ENCODE measurements around the gene STPG1.

STPG1 gene

GRCh38 chr1:24379733-24380315, 33.8 kb downstream of the STPG1 start:
- H3K14ac ChIP-seq (ENCODE audit: low read length), result no peak overlapping the region
- H2BK12ac ChIP-seq (ENCODE audit: low read length), result no peak overlapping the region
- no peak overlapping the region for H2BK5ac ChIP-seq (ENCODE audit: low read depth, low read length, poor library complexity)
- no CpG with 5 or more reads among the region's 8 CpGs for WGBS (ENCODE audit: extremely low coverage, insufficient coverage, insufficient read length)
- H3K4me1 ChIP-seq (ENCODE audit: control insufficient read depth in 1 of 2, insufficient read depth in 2 of 2, low read length in 2 of 2), result peaks cover 0 to 2% of the 10 kb centered on the region in 2 experiments
- DNase-seq, result peak in 1 of 2 donors; percentile 32
- no peak overlapping the region for H3K4ac ChIP-seq (ENCODE audit: low read depth, low read length)
- no peaks in the 10 kb centered on the region for H3K79me2 ChIP-seq (ENCODE audit: control insufficient read depth, insufficient read depth, low read length, poor library complexity)
- no peaks in the 10 kb centered on the region for H3K27me3 ChIP-seq (ENCODE audit: insufficient read depth, low read length)
- no peak overlapping the region for H4K12ac ChIP-seq (ENCODE audit: low read depth, low read length)
- H3K36me3 ChIP-seq (ENCODE audit: control insufficient read depth in 1 of 2, insufficient read depth in 2 of 2, low read length in 2 of 2), result peaks cover 0 to 2% of the 10 kb centered on the region in 2 experiments
- H4K91ac ChIP-seq (ENCODE audit: low read depth, low read length), result no peak overlapping the region
- H3K23ac ChIP-seq (ENCODE audit: low read length), result no peak overlapping the region
- H3K27ac ChIP-seq (ENCODE audit: low read depth, low read length), result no peak overlapping the region
- no peak overlapping the region for H4K8ac ChIP-seq (ENCODE audit: low read depth, low read length)
- H2BK120ac ChIP-seq (ENCODE audit: insufficient read depth, low read length, poor library complexity), result no peak overlapping the region
- no peak overlapping the region for H3K9ac ChIP-seq (ENCODE audit: low read length)
- no peak overlapping the region for H2AK5ac ChIP-seq (ENCODE audit: low read length)
- H3K18ac ChIP-seq (ENCODE audit: low read length), result no peak overlapping the region
- no peak overlapping the region for H2AFZ ChIP-seq (ENCODE audit: insufficient read depth, low read length, poor library complexity)
- no peak overlapping the region for H3K4me3 ChIP-seq (ENCODE audit: low read depth, low read length)
- H3K4me2 ChIP-seq (ENCODE audit: low read length), result no peak overlapping the region
- no peaks in the 10 kb centered on the region for H3K79me1 ChIP-seq (ENCODE audit: low read length)
- H3K9me3 ChIP-seq (ENCODE audit: insufficient read depth, low read depth, low read length), result no peaks in the 10 kb centered on the region

- Histone ChIP-seq H4K12ac (ENCODE audit: low read depth, low read length) (no peak overlapping the region), H3K79me2 (ENCODE audit: control insufficient read depth, insufficient read depth, low read length, poor library complexity) (no peaks in the 10 kb centered on the region), H3K23ac (ENCODE audit: low read length) (no peak overlapping the region), H3K14ac (ENCODE audit: low read length) (no peak overlapping the region), H3K18ac (ENCODE audit: low read length) (no peak overlapping the region), H3K27ac (ENCODE audit: low read depth, low read length) (no peak overlapping the region), H2BK5ac (ENCODE audit: low read depth, low read length, poor library complexity) (no peak overlapping the region), H3K4ac (ENCODE audit: low read depth, low read length) (no peak overlapping the region), H3K27me3 (ENCODE audit: insufficient read depth, low read length) (no peaks in the 10 kb centered on the region), H3K36me3 (ENCODE audit: control insufficient read depth in 1 of 2, insufficient read depth in 2 of 2, low read length in 2 of 2) (no peaks in the 10 kb centered on the region), H4K8ac (ENCODE audit: low read depth, low read length) (no peak overlapping the region), H2BK120ac (ENCODE audit: insufficient read depth, low read length, poor library complexity) (no peak overlapping the region), H3K79me1 (ENCODE audit: low read length) (no peaks in the 10 kb centered on the region), H3K9ac (ENCODE audit: low read length) (no peak overlapping the region), H3K4me3 (ENCODE audit: low read depth, low read length) (no peak overlapping the region), H3K9me3 (ENCODE audit: insufficient read depth, low read depth, low read length) (peaks cover 2% of the 10 kb centered on the region), H3K4me1 (ENCODE audit: control insufficient read depth in 1 of 2, insufficient read depth in 2 of 2, low read length in 2 of 2) (peaks cover 0 to 2% of the 10 kb centered on the region in 2 experiments), H4K91ac (ENCODE audit: low read depth, low read length) (no peak overlapping the region), H2BK12ac (ENCODE audit: low read length) (no peak overlapping the region), H2AK5ac (ENCODE audit: low read length) (no peak overlapping the region), H2AFZ (ENCODE audit: insufficient read depth, low read length, poor library complexity) (no peak overlapping the region), H3K4me2 (ENCODE audit: low read length) (no peak overlapping the region)
- whole genome bisulfite sequencing (ENCODE audit: extremely low coverage, insufficient coverage, insufficient read length), result no CpG with 5 or more reads among the region's 13 CpGs
- DNase-seq, result peak in 1 of 2 donors; percentile 45
These were observed 38.4 kb downstream of the STPG1 start for GRCh38 chr1:24374891-24375786.

GRCh38 chr1:24373710-24374109, 39.9 kb downstream of the STPG1 start:
- no peak overlapping the region for H3K23ac ChIP-seq (ENCODE audit: low read length)
- H3K36me3 ChIP-seq (ENCODE audit: control insufficient read depth in 1 of 2, insufficient read depth in 2 of 2, low read length in 2 of 2), result no peaks in the 10 kb centered on the region
- no peak overlapping the region for H3K9ac ChIP-seq (ENCODE audit: low read length)
- no peak overlapping the region for H4K12ac ChIP-seq (ENCODE audit: low read depth, low read length)
- H3K27me3 ChIP-seq (ENCODE audit: insufficient read depth, low read length), result no peaks in the 10 kb centered on the region
- H3K9me3 ChIP-seq (ENCODE audit: insufficient read depth, low read depth, low read length), result peaks cover 2% of the 10 kb centered on the region
- WGBS (ENCODE audit: extremely low coverage, insufficient coverage, insufficient read length), result no CpG with 5 or more reads among the region's 8 CpGs
- H3K4me1 ChIP-seq (ENCODE audit: control insufficient read depth in 1 of 2, insufficient read depth in 2 of 2, low read length in 2 of 2), result peaks cover 0 to 2% of the 10 kb centered on the region in 2 experiments
- no peak overlapping the region for H3K4ac ChIP-seq (ENCODE audit: low read depth, low read length)
- no peak for DNase-seq
- no peak overlapping the region for H4K8ac ChIP-seq (ENCODE audit: low read depth, low read length)
- no peak overlapping the region for H3K27ac ChIP-seq (ENCODE audit: low read depth, low read length)
- H2BK120ac ChIP-seq (ENCODE audit: insufficient read depth, low read length, poor library complexity), result no peak overlapping the region
- no peak overlapping the region for H2AFZ ChIP-seq (ENCODE audit: insufficient read depth, low read length, poor library complexity)
- H3K4me3 ChIP-seq (ENCODE audit: low read depth, low read length), result no peak overlapping the region
- no peak overlapping the region for H2BK5ac ChIP-seq (ENCODE audit: low read depth, low read length, poor library complexity)
- H3K14ac ChIP-seq (ENCODE audit: low read length), result no peak overlapping the region
- no peak overlapping the region for H2AK5ac ChIP-seq (ENCODE audit: low read length)
- no peak overlapping the region for H2BK12ac ChIP-seq (ENCODE audit: low read length)
- no peak overlapping the region for H4K91ac ChIP-seq (ENCODE audit: low read depth, low read length)
- no peaks in the 10 kb centered on the region for H3K79me1 ChIP-seq (ENCODE audit: low read length)
- H3K4me2 ChIP-seq (ENCODE audit: low read length), result no peak overlapping the region
- no peak overlapping the region for H3K18ac ChIP-seq (ENCODE audit: low read length)
- H3K79me2 ChIP-seq (ENCODE audit: control insufficient read depth, insufficient read depth, low read length, poor library complexity), result no peaks in the 10 kb centered on the region

GRCh38 chr1:24373044-24373443, 40.5 kb downstream of the STPG1 start:
- Histone ChIP-seq H2BK12ac (ENCODE audit: low read length) (no peak overlapping the region), H2BK5ac (ENCODE audit: low read depth, low read length, poor library complexity) (no peak overlapping the region), H3K79me2 (ENCODE audit: control insufficient read depth, insufficient read depth, low read length, poor library complexity) (no peaks in the 10 kb centered on the region), H3K36me3 (ENCODE audit: control insufficient read depth in 1 of 2, insufficient read depth in 2 of 2, low read length in 2 of 2) (no peaks in the 10 kb centered on the region), H2BK120ac (ENCODE audit: insufficient read depth, low read length, poor library complexity) (no peak overlapping the region), H3K14ac (ENCODE audit: low read length) (no peak overlapping the region), H3K4me1 (ENCODE audit: control insufficient read depth in 1 of 2, insufficient read depth in 2 of 2, low read length in 2 of 2) (peaks cover 0 to 2% of the 10 kb centered on the region in 2 experiments), H3K4ac (ENCODE audit: low read depth, low read length) (no peak overlapping the region), H3K79me1 (ENCODE audit: low read length) (no peaks in the 10 kb centered on the region), H3K4me2 (ENCODE audit: low read length) (no peak overlapping the region), H3K4me3 (ENCODE audit: low read depth, low read length) (no peak overlapping the region), H4K91ac (ENCODE audit: low read depth, low read length) (no peak overlapping the region), H4K8ac (ENCODE audit: low read depth, low read length) (no peak overlapping the region), H4K12ac (ENCODE audit: low read depth, low read length) (no peak overlapping the region), H3K9me3 (ENCODE audit: insufficient read depth, low read depth, low read length) (peaks cover 2% of the 10 kb centered on the region), H3K27ac (ENCODE audit: low read depth, low read length) (no peak overlapping the region), H2AK5ac (ENCODE audit: low read length) (no peak overlapping the region), H2AFZ (ENCODE audit: insufficient read depth, low read length, poor library complexity) (no peak overlapping the region), H3K23ac (ENCODE audit: low read length) (no peak overlapping the region), H3K18ac (ENCODE audit: low read length) (no peak overlapping the region), H3K9ac (ENCODE audit: low read length) (no peak overlapping the region), H3K27me3 (ENCODE audit: insufficient read depth, low read length) (no peaks in the 10 kb centered on the region)
- WGBS (ENCODE audit: extremely low coverage, insufficient coverage, insufficient read length), result no CpG with 5 or more reads among the region's 7 CpGs
- DNase-seq, result no peak
